Gastrocnemius medialis (tissue), 4 donors: ENCODE data around the gene CERS1.

ENCODE experiments used
- POLR2A ChIP-seq, 2 donors: fragments of 450-650 bp; IDR thresholded peaks; one replicate each; pipeline ENCODE4 v1.6.1; 2017; ENCODE audit warnings: antibody characterized with exemption in 2 of 2, mild to moderate bottlenecking in 2 of 2, moderate library complexity in 2 of 2
- TF ChIP-seq, protein P1 (sequence below), 5 experiments: fragments of 450-650 bp in 3 of 5; fragments of 200-600 bp in 2 of 5; sonication (generic) in 2 of 5; IDR thresholded peaks in 4 of 5; conservative IDR thresholded peaks in 1 of 5; 1 replicate in 4 of 5; 2 replicates in 1 of 5; pipeline ENCODE4 v1.5.1; 2016 to 2019; ENCODE audit warnings: antibody characterized with exemption in 5 of 5, mild to moderate bottlenecking in 3 of 5, moderate library complexity in 3 of 5

GRCh38 chr19:18856385-18857126 lies 39.4 kb downstream of the CERS1 start:
- TF ChIP-seq, protein P1, sequence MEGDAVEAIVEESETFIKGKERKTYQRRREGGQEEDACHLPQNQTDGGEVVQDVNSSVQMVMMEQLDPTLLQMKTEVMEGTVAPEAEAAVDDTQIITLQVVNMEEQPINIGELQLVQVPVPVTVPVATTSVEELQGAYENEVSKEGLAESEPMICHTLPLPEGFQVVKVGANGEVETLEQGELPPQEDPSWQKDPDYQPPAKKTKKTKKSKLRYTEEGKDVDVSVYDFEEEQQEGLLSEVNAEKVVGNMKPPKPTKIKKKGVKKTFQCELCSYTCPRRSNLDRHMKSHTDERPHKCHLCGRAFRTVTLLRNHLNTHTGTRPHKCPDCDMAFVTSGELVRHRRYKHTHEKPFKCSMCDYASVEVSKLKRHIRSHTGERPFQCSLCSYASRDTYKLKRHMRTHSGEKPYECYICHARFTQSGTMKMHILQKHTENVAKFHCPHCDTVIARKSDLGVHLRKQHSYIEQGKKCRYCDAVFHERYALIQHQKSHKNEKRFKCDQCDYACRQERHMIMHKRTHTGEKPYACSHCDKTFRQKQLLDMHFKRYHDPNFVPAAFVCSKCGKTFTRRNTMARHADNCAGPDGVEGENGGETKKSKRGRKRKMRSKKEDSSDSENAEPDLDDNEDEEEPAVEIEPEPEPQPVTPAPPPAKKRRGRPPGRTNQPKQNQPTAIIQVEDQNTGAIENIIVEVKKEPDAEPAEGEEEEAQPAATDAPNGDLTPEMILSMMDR (IDR thresholded peaks at IDR 0.05 in 4 of 5, conservative IDR thresholded peaks at IDR 0.05 in 1 of 5): no peak
- TF ChIP-seq POLR2A (IDR thresholded peaks at IDR 0.05): no peak
